Effector memory CD8-positive, alpha-beta T cell (primary cell): Measurements from ENCODE around the gene STIM1.
"Not testable (repeated sequence)": the region's sequence is repeated elsewhere in the genome, so short reads cannot be mapped to it uniquely, and the experiment has no call there.

Experiments
- ATAC-seq: fragments of 150-1000 bp; cut with Tn5 transposase; replicated peaks from 2 replicates; pipeline ENCODE4 v1.10.0; 2021; ENCODE audit warnings: mild to moderate bottlenecking, moderate library complexity
- DNase-seq, 3 experiments: peaks; one replicate each; pipeline ENCODE4 v3.0.0; 2021
- H3K27ac Mint-ChIP-seq, 2 donors: one replicate each; pipeline ENCODE4 v1.8.0; 2022; ENCODE audit warnings: mild to moderate bottlenecking in 2 of 2, mixed read lengths in 2 of 2, moderate library complexity in 2 of 2
- H3K27me3 Mint-ChIP-seq, 2 donors: one replicate each; pipeline ENCODE4 v1.8.0; 2022; ENCODE audit warnings: mixed read lengths in 2 of 2
- H3K36me3 Mint-ChIP-seq: one replicate; pipeline ENCODE4 v1.8.0; 2022; ENCODE audit warnings: mild to moderate bottlenecking, moderate library complexity, mixed read lengths; ENCODE audit not compliant: insufficient read depth
- H3K4me1 Mint-ChIP-seq, 2 donors: one replicate each; pipeline ENCODE4 v1.8.0; 2022; ENCODE audit warnings: low read depth in 2 of 2, mixed read lengths in 2 of 2
- H3K4me3 Mint-ChIP-seq, 2 donors: one replicate each; pipeline ENCODE4 v1.8.0; 2022; ENCODE audit warnings: mild to moderate bottlenecking in 2 of 2, mixed read lengths in 2 of 2, moderate library complexity in 2 of 2
- H3K9me3 Mint-ChIP-seq, 2 donors: one replicate each; pipeline ENCODE4 v1.8.0; 2022; ENCODE audit warnings: mixed read lengths in 2 of 2
- total RNA-seq, 9 experiments: gene quantifications; one replicate each; lab custom pipeline; 2026; lab: John Stamatoyannopoulos, UW

STIM1 gene
- 67.2 to 156 (median 114) reads per million in 9 experiments for total RNA-seq

DNA sequence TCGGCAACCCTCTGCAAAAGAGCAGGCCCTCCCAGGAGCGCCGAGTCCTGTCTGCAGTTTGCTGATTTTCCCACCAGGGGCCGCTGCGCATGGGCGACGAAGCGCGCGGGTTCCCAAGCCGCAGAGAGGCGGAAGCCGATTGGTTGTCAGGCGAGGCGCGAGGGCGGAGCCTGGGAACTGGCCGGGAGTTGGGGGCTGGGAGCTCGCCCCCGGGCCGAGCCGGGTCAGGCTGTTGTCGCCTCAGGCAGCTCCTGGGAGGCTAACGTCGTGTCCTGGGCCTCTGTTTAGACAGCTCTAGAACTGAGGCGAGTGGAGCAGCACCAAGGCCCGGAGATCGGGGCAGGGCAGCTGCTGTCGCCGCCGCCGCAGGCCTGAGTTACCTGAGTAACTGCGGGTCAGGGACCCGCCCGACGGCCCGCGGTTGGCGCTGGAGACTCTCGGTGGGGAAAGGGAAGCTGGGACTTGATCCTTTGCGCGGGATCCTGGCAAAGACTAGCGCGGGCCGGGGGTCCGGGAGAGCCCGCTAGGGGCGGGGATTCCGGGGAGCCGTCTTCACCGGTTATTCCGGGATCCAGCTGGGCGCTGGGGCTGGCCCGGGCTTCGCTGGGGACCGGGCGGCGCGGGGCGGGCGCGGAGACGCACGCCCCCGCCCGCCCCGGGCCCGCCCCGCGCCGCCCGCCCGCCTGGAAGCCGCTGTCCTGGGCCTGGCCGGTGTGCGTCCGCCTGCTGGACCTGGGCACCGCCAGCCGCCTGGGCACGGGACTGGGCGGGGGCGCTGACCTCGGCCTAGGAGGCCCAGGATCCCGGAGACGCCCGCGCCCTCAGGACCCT lies at the start of gene STIM1:
Gene STIM1, plus strand, starts transcription at position 688 of the 831 bp plus-strand sequence. CDS start 607 bp downstream, outside the sequence.
- Mint-ChIP-seq H3K27ac (peak within 1 kb of the TSS; percentile 96 to 99), H3K9me3 (no peaks in the 10 kb centered on the region), H3K4me1 (peaks cover 47 to 61% of the 10 kb centered on the region in 2 donors), H3K4me3 (peak within 1 kb of the TSS; percentile 98 to 99), H3K36me3 (peaks cover 25% of the 10 kb centered on the region), H3K27me3 (no peaks in the 10 kb centered on the region)
- DNase-seq = peak; percentile 98 to 99 (median 99)
- ATAC-seq = peak; percentile 78

DNA sequence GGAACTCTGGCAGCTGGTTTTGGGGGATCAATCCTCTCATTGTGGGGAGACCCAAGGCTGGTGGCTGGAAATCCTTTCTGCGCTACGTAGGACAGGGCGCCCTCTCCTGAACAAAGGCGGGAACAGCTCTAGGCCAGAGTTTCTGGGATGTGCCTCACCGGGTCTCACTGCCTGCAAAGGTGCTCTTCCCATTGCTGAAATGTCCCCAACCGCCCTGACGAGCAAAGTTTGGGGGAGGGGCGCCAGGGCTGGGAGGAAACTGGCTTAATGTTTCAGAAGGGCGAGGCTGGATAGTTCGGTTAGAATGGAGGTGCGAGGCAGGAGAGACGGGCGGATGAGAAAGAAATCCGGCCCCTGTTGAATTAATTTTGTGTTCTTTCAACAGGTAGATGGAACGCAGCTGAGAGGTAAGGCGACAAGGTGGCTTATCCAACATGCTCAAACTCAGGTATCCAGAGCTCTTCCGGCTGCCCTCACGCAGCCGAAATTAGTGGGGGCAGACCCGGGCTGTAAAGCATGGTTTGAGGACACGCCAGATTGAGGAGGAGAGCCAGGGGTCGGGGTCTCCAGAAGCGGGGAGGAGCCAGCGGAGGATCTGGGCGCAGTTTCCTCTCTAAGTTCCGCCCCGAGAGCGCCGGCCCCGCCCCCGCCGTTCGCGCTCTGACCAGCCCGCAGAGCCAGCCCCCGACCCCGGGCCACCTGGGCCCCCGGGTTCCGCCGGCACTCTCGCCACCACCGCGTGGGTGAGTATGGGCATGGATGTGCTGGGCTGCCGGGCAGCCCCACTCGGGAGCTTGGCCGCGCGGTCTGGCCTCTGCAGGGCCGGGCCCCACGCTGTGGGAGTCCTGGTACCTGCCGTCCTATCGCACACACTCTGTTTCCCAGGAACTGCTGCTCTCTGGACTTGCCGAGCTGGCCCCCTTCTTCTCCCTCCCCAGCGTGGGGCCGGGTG lies 47.3 kb upstream of the STIM1 start, which contains the start of gene PGAP2:
Gene PGAP2, plus strand, starts transcription at position 652 of the 952 bp plus-strand sequence. CDS start 2,700 bp downstream, outside the sequence.
- peak within 1 kb of the TSS; percentile 98 to 99 for H3K4me3 Mint-ChIP-seq
- H3K9me3 Mint-ChIP-seq = no peaks in the 10 kb centered on the region
- peak within 1 kb of the TSS; percentile 92 to 97 for H3K27ac Mint-ChIP-seq
- H3K36me3 Mint-ChIP-seq = peaks cover 5% of the 10 kb centered on the region
- H3K27me3 Mint-ChIP-seq = no peaks in the 10 kb centered on the region
- DNase-seq (peak; percentile 35 to 50 (median 42)), ATAC-seq (peak; percentile 69)
- H3K4me1 Mint-ChIP-seq = peaks cover 16% of the 10 kb centered on the region in 2 donors

DNA sequence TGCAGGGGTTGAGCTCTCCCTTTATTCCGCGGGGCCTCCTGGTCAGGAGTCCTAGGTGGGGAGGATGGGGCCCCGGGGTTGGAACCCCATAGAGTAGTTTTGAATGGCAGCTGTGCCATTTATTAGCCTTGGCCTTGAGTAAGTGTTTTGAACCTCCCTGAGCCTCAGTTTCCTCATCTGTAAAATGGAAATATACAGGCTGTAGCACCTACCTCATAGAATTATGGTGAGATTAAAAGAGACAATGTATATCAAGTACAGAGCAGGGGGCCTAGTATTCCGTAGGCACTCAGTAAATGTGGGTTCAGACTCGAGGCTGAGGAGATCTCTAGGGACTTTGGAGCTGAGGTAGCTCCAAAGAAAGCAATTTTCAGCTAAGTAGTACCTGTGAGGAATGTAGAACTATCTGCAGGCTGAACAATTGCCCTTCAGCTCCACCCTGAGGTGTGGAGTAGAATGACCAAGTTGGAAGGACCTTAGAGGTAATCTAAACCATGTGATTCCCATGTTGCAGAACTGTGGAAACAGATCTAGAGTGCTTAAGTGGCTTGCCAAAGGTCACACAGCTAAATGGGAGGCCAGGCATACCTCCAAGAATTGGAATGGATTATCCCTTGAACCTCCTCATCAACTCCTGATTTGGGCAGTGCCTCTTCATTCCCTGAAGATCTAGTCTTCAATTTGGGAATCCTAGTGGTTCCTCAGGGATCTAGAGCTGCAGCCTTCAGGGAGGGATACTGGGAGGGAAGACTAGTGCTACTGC lies 46.4 kb upstream of the STIM1 start:
- peak; percentile 82 for ATAC-seq
- DNase-seq = peak; percentile 37 to 52 (median 39)
- H3K4me1 Mint-ChIP-seq = peaks cover 16% of the 10 kb centered on the region in 2 donors
- peaks cover 5% of the 10 kb centered on the region for H3K36me3 Mint-ChIP-seq
- H3K27ac Mint-ChIP-seq = no peak overlapping the region
- H3K9me3 Mint-ChIP-seq = no peaks in the 10 kb centered on the region
- H3K4me3 Mint-ChIP-seq = peak overlapping the region; percentile 98 to 99
- no peaks in the 10 kb centered on the region for H3K27me3 Mint-ChIP-seq

DNA sequence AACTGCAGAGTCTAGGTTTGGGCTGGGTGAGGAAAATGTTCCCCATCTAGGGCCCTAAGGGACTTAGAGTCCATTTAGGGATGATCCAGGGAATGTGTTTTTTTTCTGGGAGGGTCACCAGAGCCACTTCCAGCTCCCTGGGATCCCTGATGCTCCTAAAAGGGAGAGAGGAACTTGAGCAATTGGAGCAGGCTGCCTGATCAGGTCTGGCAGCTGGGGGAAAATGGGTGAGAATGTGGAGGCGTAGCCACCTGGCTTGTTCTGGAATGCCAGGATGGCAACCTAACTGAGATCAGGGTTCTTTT lies 45.9 kb upstream of the STIM1 start:
- Mint-ChIP-seq H3K4me3 (no peak overlapping the region), H3K36me3 (peaks cover 5% of the 10 kb centered on the region), H3K27me3 (no peaks in the 10 kb centered on the region), H3K9me3 (no peaks in the 10 kb centered on the region), H3K4me1 (peaks cover 16% of the 10 kb centered on the region in 2 donors), H3K27ac (no peak overlapping the region)
- DNase-seq (no peak), ATAC-seq (no peak)

DNA sequence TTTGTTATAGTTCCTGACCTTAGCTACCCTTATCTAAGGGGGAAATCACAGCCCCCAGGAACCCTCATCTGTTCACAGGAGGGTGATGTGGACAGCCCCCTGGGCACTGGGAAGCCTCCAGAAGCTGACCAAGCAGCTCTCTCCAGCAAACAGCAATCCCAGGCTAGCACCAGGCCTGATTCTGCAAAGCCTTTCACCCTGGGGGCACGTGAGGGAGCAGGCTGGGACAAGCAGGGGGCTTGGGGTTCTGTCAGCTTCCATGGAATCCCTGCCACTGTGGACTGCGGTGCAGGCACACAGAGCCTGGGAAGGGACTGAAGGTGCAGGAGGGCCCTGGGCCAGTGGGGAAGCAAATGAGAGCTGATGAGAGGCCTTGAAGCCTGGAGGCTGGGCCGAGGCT lies 45.0 kb upstream of the STIM1 start:
- ATAC-seq (no peak), DNase-seq (no peak)
- no peak overlapping the region for H3K4me3 Mint-ChIP-seq
- peaks cover 16% of the 10 kb centered on the region in 2 donors for H3K4me1 Mint-ChIP-seq
- no peak overlapping the region for H3K27ac Mint-ChIP-seq
- no peaks in the 10 kb centered on the region for H3K9me3 Mint-ChIP-seq
- H3K27me3 Mint-ChIP-seq = no peaks in the 10 kb centered on the region
- H3K36me3 Mint-ChIP-seq = peaks cover 5% of the 10 kb centered on the region

DNA sequence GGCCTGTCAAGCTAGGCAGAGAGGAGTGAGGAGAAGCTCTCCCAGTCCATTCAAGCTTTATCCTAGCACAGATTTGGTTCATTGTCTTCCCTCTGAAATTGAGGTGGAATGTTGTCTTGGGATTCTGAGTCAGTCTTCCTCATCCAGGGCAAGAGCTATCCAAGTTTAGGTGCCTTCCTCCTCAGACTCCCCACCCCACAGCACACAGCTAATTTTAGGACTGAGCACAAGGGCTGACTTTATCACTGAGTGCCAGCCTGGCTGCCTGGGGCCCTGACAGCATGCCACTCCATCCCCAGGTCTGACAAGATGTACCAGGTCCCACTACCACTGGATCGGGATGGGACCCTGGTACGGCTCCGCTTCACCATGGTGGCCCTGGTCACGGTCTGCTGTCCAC lies 44.5 kb upstream of the STIM1 start:
- DNase-seq (no peak), ATAC-seq (no peak)
- no peaks in the 10 kb centered on the region for H3K9me3 Mint-ChIP-seq
- peaks cover 5% of the 10 kb centered on the region for H3K36me3 Mint-ChIP-seq
- H3K27ac Mint-ChIP-seq = no peak overlapping the region
- no peak overlapping the region for H3K4me3 Mint-ChIP-seq
- peaks cover 16% of the 10 kb centered on the region in 2 donors for H3K4me1 Mint-ChIP-seq
- H3K27me3 Mint-ChIP-seq = no peaks in the 10 kb centered on the region

DNA sequence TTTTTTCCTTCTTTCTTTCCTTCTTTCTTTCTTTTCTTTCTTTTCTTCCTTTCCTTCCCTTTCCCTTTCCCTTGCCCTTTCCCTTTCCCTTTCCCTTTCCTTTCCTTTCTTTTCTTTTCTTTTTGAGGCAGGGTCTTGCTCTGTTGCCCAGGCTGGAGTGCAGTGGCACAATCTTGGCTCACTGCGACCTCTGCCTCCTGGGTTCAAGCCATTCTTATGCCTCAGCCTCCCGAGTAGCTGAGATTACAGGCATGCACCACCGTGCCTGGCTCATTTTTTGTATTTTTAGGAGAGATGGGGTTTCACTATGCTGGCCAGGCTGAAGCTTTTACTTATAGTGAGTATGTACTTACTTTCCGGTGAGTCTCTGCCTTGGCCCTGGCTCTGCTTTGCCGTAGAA lies 40.6 kb upstream of the STIM1 start:
- not testable (repeated sequence) for DNase-seq, H3K4me3 Mint-ChIP-seq, H3K36me3 Mint-ChIP-seq, H3K27me3 Mint-ChIP-seq, H3K4me1 Mint-ChIP-seq, ATAC-seq, H3K9me3 Mint-ChIP-seq
- H3K27ac Mint-ChIP-seq = peak overlapping the region in 1 of 2 donors; percentile 15

DNA sequence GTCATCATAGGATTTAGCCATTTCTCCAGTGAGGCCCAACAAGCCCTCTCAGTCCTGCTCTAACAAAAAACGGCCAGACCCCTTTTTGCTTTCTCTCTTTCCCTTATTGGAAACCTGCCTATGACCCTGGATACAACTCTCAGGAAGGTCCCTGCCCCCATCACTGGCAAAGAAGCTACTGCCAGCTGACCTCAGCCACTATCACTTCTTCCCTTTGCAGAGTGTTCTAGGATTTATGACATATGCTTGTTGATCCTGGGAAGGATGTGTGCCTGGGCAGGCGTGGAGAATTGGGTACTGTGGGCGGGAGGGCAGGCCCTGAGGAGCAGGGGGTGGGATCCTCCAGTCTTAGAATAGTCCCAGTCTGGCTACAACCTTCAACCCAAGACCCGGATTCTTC lies 39.6 kb upstream of the STIM1 start:
- H3K27me3 Mint-ChIP-seq = no peaks in the 10 kb centered on the region
- H3K4me3 Mint-ChIP-seq = no peak overlapping the region
- no peak for DNase-seq
- peaks cover 0 to 2% of the 10 kb centered on the region in 2 donors for H3K4me1 Mint-ChIP-seq
- H3K9me3 Mint-ChIP-seq = no peaks in the 10 kb centered on the region
- no peak for ATAC-seq
- H3K27ac Mint-ChIP-seq = no peak overlapping the region
- H3K36me3 Mint-ChIP-seq = no peaks in the 10 kb centered on the region

DNA sequence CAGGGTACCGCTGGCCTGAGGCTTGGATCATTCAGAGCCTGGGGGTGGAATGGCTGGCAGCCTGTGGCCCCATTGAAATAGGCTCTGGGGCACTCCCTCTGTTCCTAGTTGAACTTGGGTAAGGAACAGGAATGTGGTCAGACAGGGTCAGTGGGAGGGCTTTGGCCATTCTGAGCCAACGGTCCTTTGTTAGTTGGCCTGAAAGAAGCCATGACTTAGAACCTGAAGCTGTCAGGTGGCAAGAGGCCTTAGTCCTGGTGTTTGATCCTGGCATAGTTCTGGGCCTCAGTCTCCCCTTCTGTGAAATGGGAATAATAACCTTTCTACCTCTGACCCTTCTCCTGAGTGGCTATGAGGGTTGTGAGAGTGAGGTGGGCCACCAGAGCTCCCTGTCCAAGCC lies 38.8 kb upstream of the STIM1 start:
- H3K4me1 Mint-ChIP-seq = peaks cover 0 to 2% of the 10 kb centered on the region in 2 donors
- no peak for DNase-seq

DNA sequence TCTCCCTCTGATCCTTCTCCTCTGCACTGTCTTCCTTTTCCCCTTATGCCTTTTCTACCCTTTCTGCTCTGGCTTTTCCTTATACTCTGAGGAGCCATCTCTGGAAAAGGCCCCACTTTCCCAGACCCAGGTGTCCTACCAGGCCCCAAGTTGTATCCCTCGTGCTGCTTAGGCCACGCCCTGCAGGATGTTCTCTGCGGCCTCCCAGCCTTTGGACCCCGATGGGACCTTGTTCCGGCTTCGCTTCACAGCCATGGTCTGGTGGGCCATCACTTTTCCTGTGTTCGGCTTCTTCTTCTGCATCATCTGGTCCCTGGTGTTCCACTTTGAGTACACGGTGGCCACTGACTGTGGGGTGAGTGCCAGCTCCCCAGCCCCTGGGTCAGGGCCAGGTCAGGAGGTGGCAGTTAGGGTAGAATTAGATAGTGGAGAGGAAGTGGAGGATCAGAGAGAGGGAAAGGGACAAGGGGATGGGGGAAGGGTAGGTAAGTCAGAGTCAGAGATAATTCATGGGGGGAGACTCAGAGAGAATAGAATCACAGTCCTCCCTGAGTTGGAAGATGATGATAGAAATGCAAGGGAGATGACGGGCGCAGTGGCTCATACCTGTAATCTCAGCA lies 38.2 kb upstream of the STIM1 start:
- Mint-ChIP-seq H3K4me3 (no peak overlapping the region), H3K27ac (no peak overlapping the region), H3K36me3 (no peaks in the 10 kb centered on the region), H3K4me1 (peaks cover 0 to 2% of the 10 kb centered on the region in 2 donors), H3K9me3 (no peaks in the 10 kb centered on the region), H3K27me3 (no peaks in the 10 kb centered on the region)
- no peak for DNase-seq
- no peak for ATAC-seq

More for the DNA sequence above, 38.8 kb upstream of the STIM1 start:
- Mint-ChIP-seq H3K27ac (no peak overlapping the region), H3K4me3 (no peak overlapping the region), H3K36me3 (no peaks in the 10 kb centered on the region), H3K27me3 (no peaks in the 10 kb centered on the region), H3K9me3 (no peaks in the 10 kb centered on the region)
- ATAC-seq = no peak

DNA sequence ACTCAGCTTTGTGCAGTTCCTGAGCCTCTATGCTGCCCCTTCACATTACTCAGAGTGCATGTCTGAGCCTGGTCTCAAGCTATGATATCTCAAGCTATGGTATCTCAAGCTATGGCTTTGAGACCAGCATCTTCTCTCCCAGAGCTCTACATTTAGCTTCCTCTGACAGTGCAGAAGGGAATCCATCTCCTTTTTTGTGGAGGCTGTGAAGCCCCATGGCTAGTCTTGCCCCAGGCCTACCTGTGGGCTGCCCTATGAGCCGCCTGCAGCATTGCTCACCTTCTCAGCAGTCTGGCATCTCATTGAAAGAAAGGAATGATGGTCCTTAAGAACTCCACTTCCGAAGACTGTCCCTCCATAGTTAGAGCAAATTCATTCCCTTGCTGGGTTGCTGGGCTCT lies 34.5 kb upstream of the STIM1 start:
- H3K9me3 Mint-ChIP-seq = no peaks in the 10 kb centered on the region
- peaks cover 12% of the 10 kb centered on the region for H3K36me3 Mint-ChIP-seq
- no peaks in the 10 kb centered on the region for H3K27me3 Mint-ChIP-seq
- no peak for ATAC-seq
- H3K4me3 Mint-ChIP-seq = no peak overlapping the region
- no peak overlapping the region for H3K27ac Mint-ChIP-seq
- no peak for DNase-seq
- H3K4me1 Mint-ChIP-seq = peaks cover 14 to 22% of the 10 kb centered on the region in 2 donors

DNA sequence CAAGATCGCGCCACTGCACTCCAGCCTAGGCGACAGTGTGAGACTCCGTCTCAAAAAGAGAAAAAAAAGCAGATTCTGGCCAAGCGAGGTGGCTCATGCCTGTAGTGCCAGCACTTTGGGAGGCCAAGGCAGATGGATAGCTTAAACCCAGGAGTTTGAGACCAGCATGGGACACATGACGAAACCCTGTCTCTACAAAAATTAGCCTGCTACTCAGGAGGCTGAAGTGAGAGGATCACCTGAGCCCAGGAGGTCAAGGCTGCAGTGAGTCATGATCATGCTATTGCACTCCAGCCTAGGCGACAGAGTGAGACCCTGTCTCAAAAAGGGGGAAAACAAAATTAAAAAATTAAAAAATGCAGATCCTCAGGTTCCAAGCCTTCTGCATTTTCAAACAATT lies 33.2 kb upstream of the STIM1 start:
- no peak overlapping the region for H3K27ac Mint-ChIP-seq
- ATAC-seq (no peak), DNase-seq (no peak)
- no peaks in the 10 kb centered on the region for H3K9me3 Mint-ChIP-seq
- no peaks in the 10 kb centered on the region for H3K27me3 Mint-ChIP-seq
- H3K4me1 Mint-ChIP-seq = peaks cover 26 to 29% of the 10 kb centered on the region in 2 donors
- no peak overlapping the region for H3K4me3 Mint-ChIP-seq
- peaks cover 23% of the 10 kb centered on the region for H3K36me3 Mint-ChIP-seq
